Uterus (tissue), 2 donors: ENCODE data around the gene HECTD1.

Experiments
- CTCF ChIP-seq, 4 experiments: fragments of 200-600 bp in 2 of 4; fragments of 450-650 bp in 2 of 4; sonication (generic) in 2 of 4; IDR thresholded peaks; one replicate each; pipeline ENCODE4 v1.5.1; 2016 to 2019; ENCODE audit warnings: antibody characterized with exemption in 4 of 4, mild to moderate bottlenecking in 2 of 4, moderate library complexity in 1 of 4
- POLR2A ChIP-seq, 2 donors: fragments of 450-650 bp; IDR thresholded peaks; one replicate each; pipeline ENCODE4 v1.6.1; 2016; ENCODE audit warnings: antibody characterized with exemption in 2 of 2, mild to moderate bottlenecking in 1 of 2, moderate library complexity in 1 of 2

GRCh38 chr14:31137214-31137889 is 70.2 kb downstream of the HECTD1 start:
- TF ChIP-seq POLR2A (IDR thresholded peaks at IDR 0.05) (no peak), CTCF (IDR thresholded peaks at IDR 0.05) (no peak)
